ENCODE results near the gene SYT12.

Gene SYT12

DNA sequence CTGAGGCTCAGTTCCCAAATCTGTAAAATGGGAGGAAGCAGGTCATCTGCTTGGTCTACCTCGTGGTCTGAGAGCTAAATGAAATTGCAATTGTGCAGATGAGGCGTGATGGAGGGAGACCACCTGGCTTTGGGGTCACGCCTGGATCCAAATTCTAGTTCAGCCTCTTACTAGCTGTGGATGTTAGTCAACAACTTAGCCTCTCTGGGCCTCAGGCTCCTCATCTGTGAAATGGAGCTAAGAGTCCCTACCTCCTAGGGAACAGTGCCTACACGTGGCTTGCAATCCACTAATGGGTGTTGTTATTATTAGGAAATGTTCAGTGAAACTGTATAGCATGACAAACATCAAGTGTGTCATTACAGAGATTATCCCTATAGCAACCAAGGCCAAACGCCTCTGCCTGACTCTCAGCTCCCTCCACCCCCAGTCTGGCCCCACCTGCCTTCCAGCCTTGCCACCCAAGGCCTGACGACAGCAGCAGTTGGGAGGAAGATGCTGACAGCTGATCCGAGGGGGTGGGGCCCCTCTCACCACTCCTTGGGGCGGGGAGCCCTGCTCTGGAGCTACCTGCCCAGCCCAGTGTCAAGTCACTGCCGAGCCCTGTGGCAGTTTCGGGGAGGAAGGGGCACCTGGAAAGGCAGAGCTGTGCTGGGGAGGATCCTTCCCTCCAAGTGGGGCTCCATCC, 32.0 kb downstream of the SYT12 start (continued):
- no peak for TF ChIP-seq ZNF747 (tag by site-specific recombination; IDR thresholded peaks at IDR 0.05)
- TF ChIP-seq, protein P1, sequence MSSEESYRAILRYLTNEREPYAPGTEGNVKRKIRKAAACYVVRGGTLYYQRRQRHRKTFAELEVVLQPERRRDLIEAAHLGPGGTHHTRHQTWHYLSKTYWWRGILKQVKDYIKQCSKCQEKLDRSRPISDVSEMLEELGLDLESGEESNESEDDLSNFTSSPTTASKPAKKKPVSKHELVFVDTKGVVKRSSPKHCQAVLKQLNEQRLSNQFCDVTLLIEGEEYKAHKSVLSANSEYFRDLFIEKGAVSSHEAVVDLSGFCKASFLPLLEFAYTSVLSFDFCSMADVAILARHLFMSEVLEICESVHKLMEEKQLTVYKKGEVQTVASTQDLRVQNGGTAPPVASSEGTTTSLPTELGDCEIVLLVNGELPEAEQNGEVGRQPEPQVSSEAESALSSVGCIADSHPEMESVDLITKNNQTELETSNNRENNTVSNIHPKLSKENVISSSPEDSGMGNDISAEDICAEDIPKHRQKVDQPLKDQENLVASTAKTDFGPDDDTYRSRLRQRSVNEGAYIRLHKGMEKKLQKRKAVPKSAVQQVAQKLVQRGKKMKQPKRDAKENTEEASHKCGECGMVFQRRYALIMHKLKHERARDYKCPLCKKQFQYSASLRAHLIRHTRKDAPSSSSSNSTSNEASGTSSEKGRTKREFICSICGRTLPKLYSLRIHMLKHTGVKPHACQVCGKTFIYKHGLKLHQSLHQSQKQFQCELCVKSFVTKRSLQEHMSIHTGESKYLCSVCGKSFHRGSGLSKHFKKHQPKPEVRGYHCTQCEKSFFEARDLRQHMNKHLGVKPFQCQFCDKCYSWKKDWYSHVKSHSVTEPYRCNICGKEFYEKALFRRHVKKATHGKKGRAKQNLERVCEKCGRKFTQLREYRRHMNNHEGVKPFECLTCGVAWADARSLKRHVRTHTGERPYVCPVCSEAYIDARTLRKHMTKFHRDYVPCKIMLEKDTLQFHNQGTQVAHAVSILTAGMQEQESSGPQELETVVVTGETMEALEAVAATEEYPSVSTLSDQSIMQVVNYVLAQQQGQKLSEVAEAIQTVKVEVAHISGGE (tag by site-specific recombination; conservative IDR thresholded peaks at IDR 0.05; ENCODE audit: low read depth): no peak
- TF ChIP-seq KLF10 (tag by site-specific recombination; IDR thresholded peaks at IDR 0.05): peak; percentile 71; the same call in 1 of the 2 replicates
- TF ChIP-seq SP3 (tag by site-specific recombination; IDR thresholded peaks at IDR 0.05): peak; percentile 66
- no peak for TF ChIP-seq ZNF23 (tag by site-specific recombination; IDR thresholded peaks at IDR 0.05; ENCODE audit: borderline replicate concordance)
- TF ChIP-seq, protein P2, sequence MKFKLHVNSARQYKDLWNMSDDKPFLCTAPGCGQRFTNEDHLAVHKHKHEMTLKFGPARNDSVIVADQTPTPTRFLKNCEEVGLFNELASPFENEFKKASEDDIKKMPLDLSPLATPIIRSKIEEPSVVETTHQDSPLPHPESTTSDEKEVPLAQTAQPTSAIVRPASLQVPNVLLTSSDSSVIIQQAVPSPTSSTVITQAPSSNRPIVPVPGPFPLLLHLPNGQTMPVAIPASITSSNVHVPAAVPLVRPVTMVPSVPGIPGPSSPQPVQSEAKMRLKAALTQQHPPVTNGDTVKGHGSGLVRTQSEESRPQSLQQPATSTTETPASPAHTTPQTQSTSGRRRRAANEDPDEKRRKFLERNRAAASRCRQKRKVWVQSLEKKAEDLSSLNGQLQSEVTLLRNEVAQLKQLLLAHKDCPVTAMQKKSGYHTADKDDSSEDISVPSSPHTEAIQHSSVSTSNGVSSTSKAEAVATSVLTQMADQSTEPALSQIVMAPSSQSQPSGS (tag by site-specific recombination; IDR thresholded peaks at IDR 0.05; ENCODE audit: low read depth): 0 out of 2 replicates have a peak, but pooled peaks have one; percentile 12
- no peak; the same call in 1 of the 2 replicates for TF ChIP-seq ZNF488 (tag by site-specific recombination; IDR thresholded peaks at IDR 0.05)
- TF ChIP-seq ZNF660 (tag by site-specific recombination; IDR thresholded peaks at IDR 0.05): no peak
- no peak for TF ChIP-seq ZNF423 (tag by site-specific recombination; IDR thresholded peaks at IDR 0.05)
- TF ChIP-seq OSR2 (tag by site-specific recombination; IDR thresholded peaks at IDR 0.05): peak; percentile 49; the same call in 1 of the 2 replicates
- TF ChIP-seq AEBP2 (tag by site-specific recombination; IDR thresholded peaks at IDR 0.05; ENCODE audit: borderline replicate concordance): no peak
- TF ChIP-seq ZNF169 (tag by site-specific recombination; IDR thresholded peaks at IDR 0.05): no peak
- TF ChIP-seq ZNF2 (tag by site-specific recombination; IDR thresholded peaks at IDR 0.05): peak; percentile 55; the same call in 1 of the 2 replicates
- no peak for TF ChIP-seq ZNF140 (tag by site-specific recombination; IDR thresholded peaks at IDR 0.05)
- TF ChIP-seq ZNF621 (tag by site-specific recombination; IDR thresholded peaks at IDR 0.05): no peak
- TF ChIP-seq ZNF544 (tag by site-specific recombination; IDR thresholded peaks at IDR 0.05): no peak
- TF ChIP-seq GLIS1 (tag by site-specific recombination; IDR thresholded peaks at IDR 0.05): peak; percentile 96
- TF ChIP-seq ZNF394 (tag by site-specific recombination; IDR thresholded peaks at IDR 0.05; ENCODE audit: borderline replicate concordance): peak; percentile 71
- peak; percentile 67 for TF ChIP-seq ZNF398 (tag by site-specific recombination; IDR thresholded peaks at IDR 0.05)
- TF ChIP-seq PRDM1 (tag by site-specific recombination; IDR thresholded peaks at IDR 0.05): no peak
- TF ChIP-seq ZNF548 (tag by site-specific recombination; IDR thresholded peaks at IDR 0.05): peak; percentile 27; the same call in 1 of the 2 replicates
- TF ChIP-seq RBAK (tag by site-specific recombination; IDR thresholded peaks at IDR 0.05): no peak
- no peak for TF ChIP-seq ZNF654 (tag by site-specific recombination; IDR thresholded peaks at IDR 0.05; ENCODE audit: low read depth)
- TF ChIP-seq ZNF658 (tag by site-specific recombination; IDR thresholded peaks at IDR 0.05): no peak
- no peak for TF ChIP-seq ZNF529 (tag by site-specific recombination; IDR thresholded peaks at IDR 0.05; ENCODE audit: insufficient replicate concordance)
- no peak for TF ChIP-seq ZNF138 (tag by site-specific recombination; IDR thresholded peaks at IDR 0.05; ENCODE audit: borderline replicate concordance)
- TF ChIP-seq, protein P3, sequence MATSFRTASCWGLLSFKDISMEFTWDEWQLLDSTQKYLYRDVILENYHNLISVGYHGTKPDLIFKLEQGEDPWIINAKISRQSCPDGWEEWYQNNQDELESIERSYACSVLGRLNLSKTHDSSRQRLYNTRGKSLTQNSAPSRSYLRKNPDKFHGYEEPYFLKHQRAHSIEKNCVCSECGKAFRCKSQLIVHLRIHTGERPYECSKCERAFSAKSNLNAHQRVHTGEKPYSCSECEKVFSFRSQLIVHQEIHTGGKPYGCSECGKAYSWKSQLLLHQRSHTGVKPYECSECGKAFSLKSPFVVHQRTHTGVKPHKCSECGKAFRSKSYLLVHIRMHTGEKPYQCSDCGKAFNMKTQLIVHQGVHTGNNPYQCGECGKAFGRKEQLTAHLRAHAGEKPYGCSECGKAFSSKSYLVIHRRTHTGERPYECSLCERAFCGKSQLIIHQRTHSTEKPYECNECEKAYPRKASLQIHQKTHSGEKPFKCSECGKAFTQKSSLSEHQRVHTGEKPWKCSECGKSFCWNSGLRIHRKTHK (tag by site-specific recombination; IDR thresholded peaks at IDR 0.05): no peak
- TF ChIP-seq ZNF596 (tag by site-specific recombination; IDR thresholded peaks at IDR 0.05): no peak
